Kidney (tissue), 14 donors: Measurements from ENCODE around the gene TFCP2L1. TPM values are rescaled to one million over a fixed set of nuclear protein-coding genes. Genes with fewer than 3 reads are reported as not detected.

ENCODE experiments used
- DNase-seq, 5 donors: peaks; one replicate each; pipeline ENCODE4 v3.0.0-alpha.2; 2013 to 2020
- FAIRE-seq: peaks from 2 replicates; lab custom pipeline; 2012; peaks lifted over from hg19 to GRCh38; lab: Jason Lieb, UNC
- H3K27ac ChIP-seq, 2 donors: one replicate each; pipeline ENCODE4 v1.7.0; 2013; ENCODE audit warnings: low read depth in 2 of 2, low read length in 2 of 2, inconsistent platforms in 1 of 2
- H3K27me3 ChIP-seq: one replicate; pipeline ENCODE4 v1.7.1; 2013; ENCODE audit warnings: low read length, inconsistent platforms; ENCODE audit not compliant: control insufficient read depth, insufficient read depth
- H3K36me3 ChIP-seq, 3 donors: one replicate each; pipeline versions ENCODE4 v1.7.0 to v1.7.1; 2013; ENCODE audit warnings: low read length in 3 of 3, control low read depth in 1 of 3, inconsistent platforms in 1 of 3; ENCODE audit not compliant: insufficient read depth in 3 of 3, control insufficient read depth in 2 of 3
- H3K4me1 ChIP-seq, 3 donors: one replicate each; pipeline versions ENCODE4 v1.7.0 to v1.7.1; 2013; ENCODE audit warnings: low read length in 3 of 3, inconsistent platforms in 1 of 3, low read depth in 1 of 3; ENCODE audit not compliant: control insufficient read depth in 2 of 3, insufficient read depth in 2 of 3
- H3K4me3 ChIP-seq, 3 donors: one replicate each; pipeline versions ENCODE4 v1.7.0 to v1.8.1; 2013; ENCODE audit warnings: low read length in 3 of 3, control low read depth in 1 of 3, inconsistent platforms in 1 of 3
- H3K9ac ChIP-seq, 3 donors: one replicate each; pipeline versions ENCODE4 v1.7.0 to v1.7.1; 2013; ENCODE audit warnings: low read length in 3 of 3, control low read depth in 1 of 3, inconsistent platforms in 1 of 3
- H3K9me3 ChIP-seq, 3 donors: one replicate each; pipeline versions ENCODE4 v1.7.0 to v1.7.1; 2013; ENCODE audit warnings: low read length in 3 of 3, control low read depth in 1 of 3, inconsistent platforms in 1 of 3; ENCODE audit not compliant: control insufficient read depth in 2 of 3, insufficient read depth in 1 of 3
- intact Hi-C: fragments of 100-400 bp; cut with DNase I; formaldehyde crosslinking; loops from one replicate; pipeline ENCODE4 v1.11.1; 2022
- polyA plus RNA-seq: library from polyadenylated mRNA; stranded (reverse); fragments of 350-450 nt; fragmentation: Illumina TruSeq; extraction: RNeasy Lipid Tissue Mini Kit (QIAGEN cat#74804); gene quantifications from one replicate; pipeline ENCODE4 v1.2.3, GENCODE V29; 2014; ENCODE audit warnings: low read depth, low replicate concordance; ENCODE audit not compliant: insufficient read depth
- total RNA-seq: library from RNA; stranded (reverse); fragmentation: NEBNext Ultra II Directional; extraction: Animal tissue kit (Norgen Biotek cat#: 25700); gene quantifications from one replicate; pipeline ENCODE4 v1.2.1, GENCODE V29; 2021
- TF ChIP-seq, protein P1 (sequence below): IDR thresholded peaks from 3 replicates; pipeline ENCODE4 v1.5.1; 2012; ENCODE audit warnings: mild to moderate bottlenecking, moderate library complexity, borderline replicate concordance; ENCODE audit not compliant: insufficient read depth; ENCODE audit errors: extremely low read depth
- donor health status: control.
- donor health status: control.
- donor health status: control.
- donor health status: control.
- donor health status: control.
- donor health status: DM: yes; HTN: yes; CAD: no.
- donor health status: Normal renal cell carcinoma (clear cell type).

The TFCP2L1 gene
- total and polyA plus RNA-seq, 2 donors from 2014 or later, result 44.4 to 172 TPM

- no peaks in the 10 kb centered on the region for H3K4me1 ChIP-seq
- no peaks in the 10 kb centered on the region for H3K9me3 ChIP-seq
- H3K9ac ChIP-seq, result no peak overlapping the region
- intact Hi-C loops, result no loop called here
- DNase-seq, result no peak
- H3K4me3 ChIP-seq, result no peak overlapping the region
- FAIRE-seq, result no peak
- peaks cover 2% of the 10 kb centered on the region for H3K27me3 ChIP-seq
- H3K36me3 ChIP-seq, result no peaks in the 10 kb centered on the region
- TF ChIP-seq, protein P1, sequence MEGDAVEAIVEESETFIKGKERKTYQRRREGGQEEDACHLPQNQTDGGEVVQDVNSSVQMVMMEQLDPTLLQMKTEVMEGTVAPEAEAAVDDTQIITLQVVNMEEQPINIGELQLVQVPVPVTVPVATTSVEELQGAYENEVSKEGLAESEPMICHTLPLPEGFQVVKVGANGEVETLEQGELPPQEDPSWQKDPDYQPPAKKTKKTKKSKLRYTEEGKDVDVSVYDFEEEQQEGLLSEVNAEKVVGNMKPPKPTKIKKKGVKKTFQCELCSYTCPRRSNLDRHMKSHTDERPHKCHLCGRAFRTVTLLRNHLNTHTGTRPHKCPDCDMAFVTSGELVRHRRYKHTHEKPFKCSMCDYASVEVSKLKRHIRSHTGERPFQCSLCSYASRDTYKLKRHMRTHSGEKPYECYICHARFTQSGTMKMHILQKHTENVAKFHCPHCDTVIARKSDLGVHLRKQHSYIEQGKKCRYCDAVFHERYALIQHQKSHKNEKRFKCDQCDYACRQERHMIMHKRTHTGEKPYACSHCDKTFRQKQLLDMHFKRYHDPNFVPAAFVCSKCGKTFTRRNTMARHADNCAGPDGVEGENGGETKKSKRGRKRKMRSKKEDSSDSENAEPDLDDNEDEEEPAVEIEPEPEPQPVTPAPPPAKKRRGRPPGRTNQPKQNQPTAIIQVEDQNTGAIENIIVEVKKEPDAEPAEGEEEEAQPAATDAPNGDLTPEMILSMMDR, result no peak
- no peak overlapping the region for H3K27ac ChIP-seq
Observed at GRCh38 chr2:121287146-121287798, 2.3 kb upstream of the TFCP2L1 start.

DNA sequence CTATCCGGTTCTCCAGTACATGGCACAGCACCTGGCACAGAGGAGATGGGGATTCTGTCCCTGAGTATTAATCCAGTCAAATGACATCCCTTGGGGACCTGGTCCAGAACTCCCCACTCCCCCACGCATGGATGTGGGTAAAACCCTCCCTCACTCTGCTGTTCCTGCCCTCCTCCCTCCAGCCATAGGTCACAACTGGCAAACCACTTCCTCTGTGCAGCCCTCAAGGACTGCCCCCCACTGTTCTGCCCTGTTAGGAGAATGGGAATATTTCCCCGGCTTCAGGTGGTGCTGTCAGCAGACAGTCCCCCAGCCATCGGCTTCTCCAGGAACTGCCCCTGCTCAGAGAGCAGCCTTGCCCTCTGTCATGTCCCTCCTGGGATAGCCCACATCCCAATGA, 1.5 kb upstream of the TFCP2L1 start:
- Histone ChIP-seq H3K9ac (no peak overlapping the region), H3K27ac (no peak overlapping the region), H3K36me3 (no peaks in the 10 kb centered on the region), H3K4me1 (no peaks in the 10 kb centered on the region), H3K27me3 (peaks cover 2% of the 10 kb centered on the region), H3K4me3 (no peak overlapping the region), H3K9me3 (no peaks in the 10 kb centered on the region)
- DNase-seq (no peak), FAIRE-seq (no peak)
- TF ChIP-seq, protein P1, result no peak
- intact Hi-C loops, result no loop called here

DNA sequence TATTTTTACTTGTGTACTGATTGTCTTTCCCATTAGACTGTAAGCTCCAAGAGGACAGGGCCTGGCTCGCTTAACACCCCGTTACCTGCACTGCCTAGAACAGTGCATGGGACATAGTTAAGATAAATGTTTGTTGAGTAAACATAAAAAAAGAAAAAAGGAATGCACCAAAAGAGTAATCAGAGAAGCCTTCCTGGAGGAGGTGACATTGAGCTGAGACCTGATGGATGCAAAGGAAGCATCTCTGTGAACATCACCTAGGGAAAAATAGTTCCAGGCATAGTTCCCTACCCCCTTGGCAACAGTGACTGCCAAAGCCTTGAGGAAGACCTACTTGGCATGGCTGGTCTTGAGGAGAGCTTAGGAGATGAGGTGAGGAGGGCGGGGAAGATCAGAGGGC, 924 bp upstream of the TFCP2L1 start:
- Histone ChIP-seq H3K9me3 (no peaks in the 10 kb centered on the region), H3K4me1 (peaks cover 0 to 3% (median 0%) of the 10 kb centered on the region in 3 donors), H3K4me3 (no peak overlapping the region), H3K27me3 (peaks cover 2% of the 10 kb centered on the region), H3K9ac (no peak overlapping the region), H3K36me3 (no peaks in the 10 kb centered on the region), H3K27ac (no peak overlapping the region)
- FAIRE-seq, result no peak
- TF ChIP-seq, protein P1, result no peak
- intact Hi-C loops, result no loop called here
- no peak for DNase-seq
